ENCODE measurements around the gene SMCR8. TPM values are rescaled to one million over a fixed set of nuclear protein-coding genes. Genes with fewer than 3 reads are reported as not detected.

The SMCR8 gene
- total RNA-seq, 1 donor from 2014 or later = 10.3 TPM

GRCh38 chr17:18324140-18325050 lies 9.3 kb downstream of the SMCR8 start:
- intact Hi-C loops (cut with DNase I) = loop anchor here (2.0 kb wide), 1 partner anchor 18 kb away; no protein-coding TSS in a partner anchor
- no peak for DNase-seq (ENCODE audit: low spot score in 2 of 2)
- H3K9me3 ChIP-seq = no peaks in the 10 kb centered on the region
- no peak overlapping the region for H3K4me3 ChIP-seq
- TF ChIP-seq CTCF (IDR thresholded peaks at IDR 0.05) = no peak
- H3K27me3 ChIP-seq = no peaks in the 10 kb centered on the region
- peaks cover 58 to 83% of the 10 kb centered on the region in 2 donors for H3K36me3 ChIP-seq
- peaks cover 0 to 4% of the 10 kb centered on the region in 2 donors for H3K4me1 ChIP-seq
- H3K27ac ChIP-seq = no peak overlapping the region

- DNase-seq (ENCODE audit: low spot score in 2 of 2) = no peak
- no peak for TF ChIP-seq CTCF (IDR thresholded peaks at IDR 0.05)
- Histone ChIP-seq H3K4me3 (no peak overlapping the region), H3K4me1 (no peaks in the 10 kb centered on the region), H3K9me3 (no peaks in the 10 kb centered on the region), H3K36me3 (peaks cover 67 to 79% of the 10 kb centered on the region in 2 donors), H3K27me3 (no peaks in the 10 kb centered on the region), H3K27ac (no peak overlapping the region)
- intact Hi-C loops (cut with DNase I) = no loop called here
Observed at GRCh38 chr17:18326039-18326438, 10.9 kb downstream of the SMCR8 start.

GRCh38 chr17:18326572-18326971 lies 11.5 kb downstream of the SMCR8 start:
- no peak for TF ChIP-seq CTCF (IDR thresholded peaks at IDR 0.05)
- Histone ChIP-seq H3K27me3 (no peaks in the 10 kb centered on the region), H3K4me1 (no peaks in the 10 kb centered on the region), H3K27ac (no peak overlapping the region), H3K4me3 (no peak overlapping the region), H3K9me3 (no peaks in the 10 kb centered on the region), H3K36me3 (peaks cover 62 to 79% of the 10 kb centered on the region in 2 donors)
- intact Hi-C loops (cut with DNase I) = no loop called here
- DNase-seq (ENCODE audit: low spot score in 2 of 2) = no peak

- DNase-seq (ENCODE audit: low spot score in 2 of 2) = no peak
- no peaks in the 10 kb centered on the region for H3K27me3 ChIP-seq
- H3K4me3 ChIP-seq = no peak overlapping the region
- H3K27ac ChIP-seq = no peak overlapping the region
- TF ChIP-seq CTCF (IDR thresholded peaks at IDR 0.05) = no peak
- peaks cover 63 to 78% of the 10 kb centered on the region in 2 donors for H3K36me3 ChIP-seq
- no peaks in the 10 kb centered on the region for H3K4me1 ChIP-seq
- intact Hi-C loops (cut with DNase I) = no loop called here
- H3K9me3 ChIP-seq = no peaks in the 10 kb centered on the region
Observed at GRCh38 chr17:18327093-18327492, 12.0 kb downstream of the SMCR8 start.

GRCh38 chr17:18327556-18327955 lies 12.5 kb downstream of the SMCR8 start:
- H3K4me3 ChIP-seq = no peak overlapping the region
- TF ChIP-seq CTCF (IDR thresholded peaks at IDR 0.05) = no peak
- intact Hi-C loops (cut with DNase I) = no loop called here
- no peaks in the 10 kb centered on the region for H3K9me3 ChIP-seq
- H3K27ac ChIP-seq = no peak overlapping the region
- H3K36me3 ChIP-seq = peaks cover 63 to 78% of the 10 kb centered on the region in 2 donors
- no peaks in the 10 kb centered on the region for H3K27me3 ChIP-seq
- no peaks in the 10 kb centered on the region for H3K4me1 ChIP-seq
- DNase-seq (ENCODE audit: low spot score in 2 of 2) = no peak
